GM13976 (cell line): ENCODE results near the gene SFR1.
"Not testable (repeated sequence)": the region's sequence is repeated elsewhere in the genome, so short reads cannot be mapped to it uniquely, and the experiment has no call there.

Experiments
- DNase-seq: peaks from one replicate; pipeline ENCODE4 v3.0.0; 2012; ENCODE audit warnings: low spot score
- CTCF ChIP-seq: IDR thresholded peaks from 2 replicates; pipeline ENCODE4 v1.5.1; 2012; ENCODE audit warnings: borderline replicate concordance, mild to moderate bottlenecking; ENCODE audit not compliant: insufficient read depth; ENCODE audit errors: extremely low read depth, missing control alignments, control extremely low read depth
- in situ Hi-C: fragments of 300-500 bp; cut with MboI; formaldehyde crosslinking; loops from one replicate; pipeline ENCODE4 v1.12.0; 2022; ENCODE audit warnings: low sequenced_read_pairs, mixed read lengths, inconsistent platforms; ENCODE audit not compliant: unreplicated experiment

Gene SFR1

GRCh38 chr10:104146882-104147281, 24.9 kb downstream of the SFR1 start:
- no peak for DNase-seq
- in situ Hi-C loops = no loop called here
- TF ChIP-seq CTCF = no peak

- in situ Hi-C loops = no loop called here
- no peak for TF ChIP-seq CTCF
- no peak for DNase-seq
Observed at GRCh38 chr10:104150139-104150538, 28.2 kb downstream of the SFR1 start.

GRCh38 chr10:104151737-104152136, 29.8 kb downstream of the SFR1 start:
- no peak for DNase-seq
- in situ Hi-C loops = no loop called here
- TF ChIP-seq CTCF = no peak

- no peak for TF ChIP-seq CTCF
- no peak for DNase-seq
- in situ Hi-C loops = no loop called here
Observed at GRCh38 chr10:104155591-104155990, 33.6 kb downstream of the SFR1 start.

- in situ Hi-C loops = no loop called here
- TF ChIP-seq CTCF = no peak
- DNase-seq = no peak
Observed at GRCh38 chr10:104170610-104171254, 48.8 kb downstream of the SFR1 start.

- in situ Hi-C loops, DNase-seq: not testable (repeated sequence)
Observed at GRCh38 chr10:104174136-104174535, 52.2 kb downstream of the SFR1 start.
